Measurements from ENCODE around the gene ZNRF3.
"Not testable (repeated sequence)": the region's sequence is repeated elsewhere in the genome, so short reads cannot be mapped to it uniquely, and the experiment has no call there.

ZNRF3 gene

DNA sequence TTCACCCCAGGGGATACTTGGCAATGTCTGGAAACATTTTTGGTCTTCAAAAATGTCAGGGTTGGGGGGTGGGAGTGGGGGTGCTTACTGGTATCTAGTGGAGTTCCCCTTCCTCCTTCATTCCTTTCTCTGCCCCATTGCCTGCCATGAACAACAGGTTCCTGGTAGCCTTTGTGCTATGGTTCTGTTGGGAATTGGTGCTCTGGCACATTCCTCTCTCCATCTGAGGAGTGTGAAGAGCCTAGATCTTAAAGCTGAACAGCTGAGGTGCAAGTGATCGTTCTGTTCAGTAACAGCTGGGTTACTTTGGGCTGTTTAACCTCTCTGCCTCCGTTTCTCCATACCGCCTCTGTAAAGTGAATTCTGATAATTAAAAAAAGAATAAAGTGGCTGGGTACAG is 114.0 kb downstream of the ZNRF3 start:
- Histone ChIP-seq H3K27ac (no peak overlapping the region), H3K4me3 (no peak overlapping the region)

DNA sequence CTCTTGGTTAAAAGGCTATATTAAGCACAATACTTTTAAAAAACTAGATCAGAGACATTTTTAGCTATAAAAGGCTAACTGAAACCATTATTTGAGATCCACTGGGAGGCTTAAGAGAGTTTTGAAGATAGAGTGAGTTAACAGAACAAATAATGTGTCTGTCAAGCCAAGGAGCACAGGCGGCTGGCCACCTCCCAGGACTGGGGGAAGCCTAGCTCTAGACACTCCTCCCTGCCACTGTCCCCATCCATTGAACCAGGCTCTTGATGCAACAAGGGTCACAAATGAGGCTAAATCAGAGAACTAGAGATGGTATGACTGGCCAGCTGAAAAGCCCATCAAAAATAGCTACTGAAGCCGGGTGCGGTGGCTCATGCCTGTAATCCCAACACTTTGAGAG is 115.3 kb downstream of the ZNRF3 start:
- no peak overlapping the region for H3K27ac ChIP-seq

DNA sequence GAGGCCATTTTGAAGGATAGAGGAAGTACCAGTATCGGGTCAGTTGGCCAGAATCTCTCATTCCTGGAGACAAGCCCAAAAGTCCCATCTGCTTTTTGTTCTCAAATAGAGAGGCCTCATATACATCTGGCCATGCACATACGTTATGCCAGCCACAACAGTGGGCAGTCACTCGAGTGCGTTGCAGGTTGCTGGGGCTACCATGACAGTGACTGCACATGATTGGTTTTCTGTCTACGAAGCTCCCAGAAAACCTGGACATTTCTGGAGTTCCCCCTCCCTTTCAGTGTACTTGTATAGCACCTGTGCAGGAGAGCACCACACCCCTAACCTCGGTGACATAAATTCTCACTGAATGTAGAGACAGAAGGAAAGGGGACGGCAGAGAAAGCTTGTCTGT is 116.1 kb downstream of the ZNRF3 start:
- H3K27ac ChIP-seq = no peak overlapping the region
- H3K4me3 ChIP-seq = no peak overlapping the region

More for the DNA sequence above, 115.3 kb downstream of the ZNRF3 start:
- H3K4me3 ChIP-seq = no peak overlapping the region

DNA sequence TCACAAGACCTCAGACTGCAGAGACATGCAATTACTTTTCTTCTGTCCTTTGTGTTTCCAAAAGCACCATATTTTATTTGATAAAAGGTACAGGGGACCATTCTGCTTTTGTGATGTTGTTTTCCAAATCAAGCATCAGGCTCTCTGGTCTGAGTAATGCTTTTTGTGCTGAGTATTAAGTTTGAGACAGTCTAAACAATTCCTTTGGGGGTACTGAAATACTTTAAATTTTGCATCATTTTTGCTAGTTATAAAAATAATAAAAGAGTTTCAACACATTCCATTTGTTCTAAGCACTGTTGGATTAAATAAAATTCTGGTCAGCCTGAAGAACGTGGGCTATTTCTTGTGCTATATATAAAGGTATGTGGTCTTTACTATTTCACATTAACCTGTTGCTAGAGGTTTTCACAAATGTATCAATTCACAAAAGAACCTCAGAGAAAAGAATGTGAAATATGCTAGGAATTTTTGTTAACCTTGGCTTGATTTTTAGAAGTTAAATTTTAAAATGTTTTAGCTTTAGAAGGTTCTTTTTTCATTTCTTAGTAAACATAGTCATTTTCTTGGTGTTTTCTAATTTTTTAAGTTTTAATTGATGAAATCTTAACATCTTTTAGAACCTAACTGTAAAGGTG is 116.7 kb downstream of the ZNRF3 start:
- Histone ChIP-seq H3K27ac (no peak overlapping the region), H3K4me3 (no peak overlapping the region)

DNA sequence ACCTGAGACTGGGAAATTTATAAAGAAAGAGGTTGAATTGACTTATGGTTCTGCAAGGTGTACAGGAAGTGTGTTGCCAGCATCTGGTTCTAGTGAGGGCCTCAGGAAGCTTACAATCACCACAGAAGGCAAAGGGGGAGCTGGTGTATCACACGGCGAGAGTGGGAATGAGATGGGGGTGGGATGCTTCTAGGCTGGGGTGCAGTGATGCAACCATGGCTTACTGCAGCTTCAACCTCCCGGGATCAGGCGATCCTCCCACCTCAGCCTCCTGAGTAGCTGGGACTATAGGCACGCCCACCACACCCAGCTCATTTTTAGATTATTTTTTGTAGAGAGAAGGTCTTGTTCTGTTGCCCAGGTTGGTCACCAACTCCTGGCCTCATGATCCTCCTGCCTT is 117.3 kb downstream of the ZNRF3 start:
- Histone ChIP-seq H3K4me3 (no peak overlapping the region), H3K27ac (no peak overlapping the region)

DNA sequence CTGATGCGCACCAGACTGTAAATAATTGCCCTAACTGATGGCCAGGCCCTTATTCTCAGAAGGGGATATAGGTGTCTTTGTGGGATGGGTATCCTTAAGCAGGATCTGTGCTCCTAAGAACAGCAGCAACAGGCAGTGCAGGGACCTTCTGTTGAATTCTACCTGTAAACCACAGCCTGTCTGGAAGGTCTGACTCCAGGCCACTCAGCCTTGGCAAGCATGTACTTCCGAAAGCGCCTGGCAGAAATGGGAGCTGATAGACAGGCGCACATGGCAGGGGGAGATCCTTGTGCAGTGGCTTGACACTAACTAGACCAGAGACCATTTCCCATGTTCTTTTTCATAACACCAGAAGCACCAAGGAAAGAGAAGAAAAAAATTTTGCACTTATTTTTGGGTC is 119.2 kb downstream of the ZNRF3 start:
- no peak overlapping the region for H3K4me3 ChIP-seq
- no peak overlapping the region for H3K27ac ChIP-seq

DNA sequence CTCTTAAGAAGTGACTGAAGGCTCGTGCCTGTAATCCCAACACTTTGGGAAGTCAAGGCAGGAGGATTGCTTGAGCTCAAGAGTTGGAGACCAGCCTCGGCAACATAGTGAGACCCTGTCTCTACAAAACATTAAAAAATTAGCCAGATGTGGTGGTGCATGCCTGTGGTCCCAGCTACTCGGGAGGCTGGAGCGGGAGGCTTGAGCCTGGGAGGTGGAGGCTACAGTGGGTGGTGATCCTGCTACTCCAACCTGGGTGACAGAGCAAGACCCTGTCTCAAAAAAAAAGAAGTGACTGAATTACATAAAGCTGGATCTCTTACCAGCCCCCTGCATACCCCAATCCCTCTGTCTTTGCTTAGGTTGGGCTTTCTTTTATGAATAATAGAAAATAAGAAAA is 120.2 kb downstream of the ZNRF3 start:
- Histone ChIP-seq H3K27ac (no peak overlapping the region), H3K4me3 (no peak overlapping the region)

DNA sequence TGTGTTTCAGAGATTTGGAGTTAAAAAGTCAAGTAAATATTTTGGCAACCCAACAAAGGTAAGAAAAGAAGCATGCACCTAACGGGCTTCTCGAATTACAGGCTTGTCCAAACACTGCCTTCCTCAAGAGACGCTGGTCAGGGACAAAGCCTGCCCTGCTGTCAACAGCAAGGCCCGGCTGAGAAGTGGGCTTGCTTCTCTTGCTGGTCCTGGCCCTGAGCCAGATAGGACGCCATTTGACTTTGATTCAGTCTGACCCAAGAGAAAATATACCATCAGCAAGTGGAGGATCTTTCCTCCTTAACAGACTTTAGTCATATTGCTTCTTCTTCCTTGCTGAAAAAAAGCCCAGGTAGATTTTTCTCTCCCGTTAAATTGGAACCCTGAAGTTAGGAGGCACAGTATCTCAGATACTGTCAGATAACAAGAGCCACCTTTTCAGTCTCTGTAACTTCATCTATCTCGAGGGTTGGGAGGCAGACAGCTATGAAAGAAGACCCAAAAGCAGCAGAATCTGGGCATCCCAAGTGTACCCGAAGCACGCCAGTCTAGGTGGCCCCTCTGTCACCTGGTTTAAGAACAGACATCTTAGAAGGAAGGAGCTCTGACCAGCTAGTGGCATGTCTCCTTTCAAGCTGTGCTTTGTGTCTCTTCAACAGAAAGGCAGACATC is 120.7 kb downstream of the ZNRF3 start:
- Histone ChIP-seq H3K4me3 (no peak overlapping the region), H3K27ac (peak overlapping the region in 1 of 21 experiments; percentile 11)

DNA sequence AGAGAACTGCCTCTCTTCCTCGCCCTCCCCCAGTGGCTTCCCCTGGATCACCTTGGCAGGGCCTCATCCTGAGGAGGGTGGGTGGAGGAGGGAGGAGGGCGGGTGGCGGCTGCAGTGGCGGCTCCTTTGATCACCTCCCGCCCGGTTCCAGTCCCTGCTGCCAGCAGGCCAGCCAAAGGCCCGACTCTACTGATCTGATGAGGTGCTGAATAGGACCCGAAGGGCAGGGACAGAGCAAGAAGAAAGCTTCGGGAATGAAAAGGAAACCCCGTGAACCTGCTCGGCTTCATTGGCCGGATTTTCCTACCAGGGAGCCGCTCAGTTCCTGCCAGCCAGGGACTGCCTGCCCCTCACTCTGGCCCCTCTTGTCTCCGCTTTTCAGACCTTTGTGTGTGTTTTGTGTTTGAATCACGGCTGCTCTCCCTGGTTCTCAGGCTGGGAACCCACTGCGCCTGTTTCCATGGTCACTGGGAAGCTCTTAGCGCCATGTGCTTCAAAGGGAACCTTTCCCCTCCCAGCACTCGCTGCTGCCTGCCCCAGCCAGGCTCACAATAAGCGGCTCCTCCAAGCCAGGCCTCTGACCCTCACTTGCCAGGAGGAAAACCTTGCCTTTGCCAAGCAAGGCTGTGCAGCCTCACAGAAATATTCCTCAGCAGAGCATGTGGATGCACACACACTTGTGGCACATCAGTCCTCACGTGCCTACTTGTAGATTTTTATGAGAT is 121.4 kb downstream of the ZNRF3 start:
- Histone ChIP-seq H3K4me3 (no peak overlapping the region), H3K27ac (peak overlapping the region in 4 of 21 experiments; percentile 11 to 49 (median 26))

DNA sequence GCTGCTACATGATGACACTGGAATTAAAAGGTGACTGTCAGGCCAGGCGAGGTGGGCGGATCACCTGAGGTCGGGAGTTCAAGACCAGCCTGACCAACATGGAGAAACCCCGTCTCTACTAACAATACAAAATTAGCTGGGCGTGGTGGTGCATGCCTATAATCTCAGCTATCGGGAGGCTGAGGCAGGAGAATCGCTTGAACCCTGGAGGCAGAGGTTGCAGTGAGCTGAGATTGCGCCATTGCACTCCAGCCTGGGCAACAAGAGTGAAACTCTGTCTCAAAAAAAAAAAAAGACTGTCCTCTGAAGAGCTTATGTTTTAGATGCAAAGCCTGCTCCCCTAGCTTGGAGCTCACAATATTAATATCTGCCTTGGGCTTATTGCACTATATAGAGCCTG is 122.4 kb downstream of the ZNRF3 start:
- H3K27ac ChIP-seq, H3K4me3 ChIP-seq: not testable (repeated sequence)

DNA sequence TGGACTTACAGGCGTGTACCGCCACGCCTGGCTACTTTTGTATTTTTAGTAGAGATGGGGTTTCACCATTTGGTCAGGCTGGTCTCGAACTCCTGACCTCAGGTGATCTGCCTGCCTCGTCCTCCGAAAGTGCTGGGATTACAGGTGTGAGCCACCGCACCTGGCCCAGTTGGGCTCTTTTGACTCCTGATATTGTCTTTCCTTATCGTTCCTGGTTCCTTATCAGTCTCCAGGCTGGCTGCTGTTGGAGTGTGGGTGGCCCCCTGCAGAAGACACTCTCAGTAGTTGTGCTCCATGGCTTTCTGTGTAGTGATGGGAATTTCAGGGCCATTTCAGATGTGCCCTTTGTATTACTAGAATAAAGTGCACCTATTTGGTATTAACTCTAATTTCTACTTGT is 123.0 kb downstream of the ZNRF3 start:
- H3K27ac ChIP-seq = no peak overlapping the region

DNA sequence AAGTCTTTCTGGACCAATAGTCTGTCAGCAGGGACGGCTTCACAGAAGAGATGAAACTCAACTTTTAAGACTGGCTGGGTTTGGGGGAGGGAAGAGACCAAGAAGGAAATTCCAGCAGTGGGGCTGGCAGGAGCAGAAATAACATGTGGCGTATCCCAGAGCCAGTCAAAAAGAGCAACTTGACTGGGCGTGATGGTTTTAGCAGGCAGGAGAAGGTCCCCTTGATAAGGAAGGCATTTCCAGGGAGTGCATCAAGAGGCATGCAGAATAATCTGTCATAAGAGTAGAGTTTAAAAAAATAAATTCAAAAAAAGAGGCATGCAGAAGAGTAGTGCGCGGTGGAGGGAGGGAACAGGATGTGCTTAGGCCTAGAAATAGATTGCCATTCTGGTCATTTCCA is 125.8 kb downstream of the ZNRF3 start:
- no peak overlapping the region for H3K4me3 ChIP-seq
- H3K27ac ChIP-seq = no peak overlapping the region

More for the DNA sequence above, 123.0 kb downstream of the ZNRF3 start:
- no peak overlapping the region for H3K4me3 ChIP-seq

DNA sequence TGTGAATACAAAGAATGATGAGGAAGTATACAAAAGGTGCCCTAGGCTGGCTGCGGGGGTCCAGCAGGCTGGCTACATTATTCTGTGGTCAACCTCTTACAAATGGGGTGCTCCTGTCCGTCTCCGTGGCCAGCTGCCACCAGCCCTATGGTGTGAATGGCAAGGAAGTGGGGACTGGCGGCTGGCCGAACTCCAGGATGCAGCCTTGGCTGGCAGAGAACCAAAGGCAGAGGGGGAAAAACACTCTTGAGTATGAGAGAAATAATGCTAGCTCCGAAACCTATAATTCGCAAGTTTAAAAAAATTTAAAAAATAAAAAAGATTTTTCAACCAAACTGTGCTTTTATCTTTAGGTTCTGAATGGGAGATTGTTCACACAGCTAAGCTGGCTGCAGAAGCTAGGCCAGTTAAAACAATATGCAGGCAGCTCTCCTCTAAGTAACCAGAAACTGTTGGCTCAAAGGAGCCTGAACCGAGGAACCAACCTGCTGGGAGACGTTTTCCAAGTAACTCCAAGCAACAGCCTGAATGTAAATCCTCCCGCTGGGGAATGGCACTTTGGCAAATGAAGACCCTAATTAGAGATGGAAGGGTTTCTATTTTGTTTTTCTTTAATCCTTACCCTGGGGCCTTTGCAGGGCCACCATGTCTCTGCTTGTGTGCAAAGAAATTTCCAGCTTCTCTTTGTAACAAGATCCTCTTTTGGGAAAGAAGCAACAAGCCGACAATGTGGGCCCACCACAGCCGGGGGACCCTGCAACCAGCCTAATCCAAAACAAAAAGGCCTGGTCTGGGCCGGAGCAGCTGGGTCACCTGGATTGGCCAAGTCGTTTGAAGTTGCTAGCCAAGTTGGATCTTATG is 128.1 kb downstream of the ZNRF3 start:
- Histone ChIP-seq H3K27ac (peak overlapping the region in 2 of 21 experiments; percentile 5 to 21), H3K4me3 (no peak overlapping the region)

DNA sequence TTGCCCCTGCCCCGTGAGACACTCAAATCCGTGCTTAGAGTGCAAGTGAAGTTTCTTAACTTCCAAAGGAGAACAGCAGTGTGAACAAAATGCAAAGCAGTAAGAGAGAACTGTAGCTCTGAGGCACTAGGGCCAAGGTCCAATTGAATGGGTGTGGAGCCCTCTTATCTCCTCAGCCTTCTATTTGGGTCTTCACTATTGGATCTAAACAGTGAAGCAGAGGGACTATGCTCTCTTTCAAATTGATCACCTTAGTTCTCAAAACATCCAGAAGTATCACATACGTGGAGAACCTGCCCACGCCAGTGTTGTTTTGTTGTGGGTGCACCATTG is 128.7 kb downstream of the ZNRF3 start:
- H3K4me3 ChIP-seq = no peak overlapping the region
- H3K27ac ChIP-seq = peak overlapping the region in 1 of 21 experiments; percentile 21

DNA sequence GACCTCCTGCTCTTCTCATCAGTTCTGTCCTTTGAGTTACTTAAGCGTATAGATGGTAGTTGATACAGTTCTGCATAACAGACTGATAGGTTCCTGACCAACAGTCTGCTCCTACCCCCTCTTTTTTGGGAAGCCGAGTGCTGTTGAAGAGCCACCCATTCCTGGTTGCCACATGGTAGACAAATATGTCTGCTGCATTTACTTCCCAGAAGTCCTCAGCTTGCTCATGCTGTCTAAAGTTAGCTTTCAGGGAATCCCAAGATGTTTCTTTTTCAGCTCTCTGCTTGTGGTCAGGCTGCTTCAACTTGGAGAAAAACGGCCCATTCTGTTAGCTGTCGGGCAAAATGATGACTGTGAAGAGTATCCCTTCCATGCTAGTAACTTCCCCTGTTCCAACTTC is 129.6 kb downstream of the ZNRF3 start:
- H3K27ac ChIP-seq = peak overlapping the region in 1 of 21 experiments; percentile 7
- no peak overlapping the region for H3K4me3 ChIP-seq

DNA sequence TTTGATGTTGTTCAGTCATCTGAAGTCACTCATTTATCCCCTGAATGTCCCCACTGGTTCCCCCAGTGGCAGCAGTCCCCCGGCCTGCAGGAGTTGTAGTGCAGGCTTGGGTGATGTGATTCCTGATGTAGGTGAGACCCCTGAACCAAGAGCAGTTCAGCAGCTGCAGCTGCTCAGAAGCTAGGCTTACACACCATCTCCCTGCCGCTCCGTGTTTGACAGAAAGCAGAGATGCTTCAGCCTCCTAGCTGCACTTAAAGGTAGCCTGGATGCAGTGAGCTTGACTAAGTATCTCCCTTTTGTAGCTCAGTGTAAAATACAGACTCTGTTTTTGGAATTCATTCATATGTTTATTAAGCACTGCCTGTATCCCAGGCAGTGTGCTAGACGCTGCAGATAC is 130.9 kb downstream of the ZNRF3 start:
- Histone ChIP-seq H3K27ac (no peak overlapping the region), H3K4me3 (no peak overlapping the region)

DNA sequence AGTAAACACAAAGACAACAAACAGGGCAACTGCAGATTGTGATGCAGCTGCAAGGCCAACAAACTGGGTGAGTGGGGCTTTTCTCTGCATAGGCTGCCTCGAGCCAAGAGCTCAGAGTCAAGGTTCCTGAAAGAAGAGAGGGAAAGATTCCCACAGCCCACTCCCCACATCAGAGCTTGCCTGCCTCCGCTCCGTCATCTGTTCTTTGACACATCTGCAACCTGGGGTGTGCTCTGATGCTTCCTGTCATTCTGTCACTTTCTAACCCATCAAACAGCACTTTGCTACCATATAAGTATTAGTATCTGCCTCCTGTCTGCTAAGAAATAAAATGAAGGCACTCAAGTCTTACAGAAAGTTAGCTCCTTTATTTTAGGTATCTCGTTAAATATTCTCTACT is 131.4 kb downstream of the ZNRF3 start:
- no peak overlapping the region for H3K27ac ChIP-seq
- H3K4me3 ChIP-seq = no peak overlapping the region

DNA sequence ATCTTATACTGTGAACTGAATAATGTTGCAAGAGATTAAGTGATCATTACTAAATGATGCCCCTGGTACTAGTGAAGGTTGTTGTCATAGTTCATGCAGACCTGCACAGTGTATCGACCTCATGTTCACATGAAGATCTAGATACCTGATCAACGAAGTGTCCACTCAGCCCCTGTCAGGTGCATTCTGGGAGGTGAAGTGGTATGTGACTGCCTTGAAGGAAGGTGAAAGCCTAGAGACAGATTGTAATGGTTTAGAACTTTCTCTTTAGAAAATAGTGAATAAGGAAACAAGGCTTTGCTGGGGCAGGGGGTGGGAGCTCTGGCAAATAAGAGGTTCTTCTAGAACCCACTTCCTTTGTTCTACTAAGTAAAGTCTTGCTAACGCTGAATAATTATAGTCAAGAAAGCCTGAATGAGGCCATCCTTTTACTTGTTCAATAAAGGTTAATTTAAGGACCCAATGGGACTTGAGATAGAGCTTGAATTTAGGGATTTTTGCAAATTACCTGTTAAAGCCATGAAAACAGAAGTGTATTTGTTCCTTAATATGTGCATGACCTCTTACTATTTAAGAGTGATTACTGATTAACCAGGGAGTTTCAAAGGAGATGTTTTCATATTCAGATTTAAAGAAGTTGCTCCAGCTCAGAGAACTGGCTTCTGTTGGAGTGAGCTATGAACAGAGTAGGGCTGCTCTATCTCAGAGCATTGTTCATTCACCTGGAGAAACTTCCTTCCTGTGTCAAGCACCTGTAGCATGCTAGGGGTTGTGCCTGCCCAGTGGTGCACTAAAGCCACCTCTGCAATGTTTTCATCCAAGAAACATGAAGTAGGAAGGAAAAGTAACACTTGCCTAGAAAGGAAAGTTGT is 132.9 kb downstream of the ZNRF3 start:
- no peak overlapping the region for H3K4me3 ChIP-seq
- no peak overlapping the region for H3K27ac ChIP-seq
